GOT3 (cell line): ENCODE results near the gene CD300A.

ENCODE experiments used
- DNase-seq: peaks from one replicate; lab custom pipeline; 2025; ENCODE audit warnings: mixed read lengths; lab: John Stamatoyannopoulos, UW

Gene CD300A

GRCh38 chr17:74466111-74466827, at the start of gene CD300A:
CD300A (plus strand) TSS chr17:74466634; CDS start chr17:74466704, 70 bp downstream.
- no peak for DNase-seq

- DNase-seq = no peak
Observed at GRCh38 chr17:74417178-74418045, 49.0 kb upstream of the CD300A start.

- no peak for DNase-seq
Observed at GRCh38 chr17:74419928-74420411, 46.5 kb upstream of the CD300A start.

- DNase-seq = no peak
Observed at GRCh38 chr17:74424117-74424516, 42.3 kb upstream of the CD300A start.

GRCh38 chr17:74424657-74425056, 41.8 kb upstream of the CD300A start:
- DNase-seq = no peak

DNA sequence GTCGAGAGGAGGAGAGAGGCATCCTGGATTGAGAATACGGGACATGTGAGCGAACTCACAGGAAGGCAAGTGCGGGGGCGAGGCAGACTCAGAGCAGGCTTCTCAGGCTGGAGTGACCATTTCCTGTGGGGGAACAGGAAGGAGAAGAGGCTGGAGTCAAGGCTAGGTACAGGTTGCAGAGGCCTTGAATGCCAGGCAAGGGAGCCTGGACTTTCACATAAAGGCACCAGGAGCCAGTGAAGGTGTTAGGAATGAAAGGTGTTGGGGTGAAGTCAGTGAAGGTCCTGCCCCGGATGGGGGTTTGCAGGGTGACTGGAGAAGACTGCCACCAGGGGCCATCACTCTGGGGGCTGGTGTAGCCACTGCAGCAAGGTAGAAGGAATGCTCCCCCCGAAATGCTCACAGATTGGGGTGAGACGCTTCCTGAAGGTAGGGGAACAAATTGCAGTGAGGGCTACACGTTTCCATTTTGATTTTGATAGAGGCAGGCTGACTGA, 39.8 kb upstream of the CD300A start:
- DNase-seq = no peak

- DNase-seq = no peak
Observed at GRCh38 chr17:74427048-74427762, 39.2 kb upstream of the CD300A start.

DNA sequence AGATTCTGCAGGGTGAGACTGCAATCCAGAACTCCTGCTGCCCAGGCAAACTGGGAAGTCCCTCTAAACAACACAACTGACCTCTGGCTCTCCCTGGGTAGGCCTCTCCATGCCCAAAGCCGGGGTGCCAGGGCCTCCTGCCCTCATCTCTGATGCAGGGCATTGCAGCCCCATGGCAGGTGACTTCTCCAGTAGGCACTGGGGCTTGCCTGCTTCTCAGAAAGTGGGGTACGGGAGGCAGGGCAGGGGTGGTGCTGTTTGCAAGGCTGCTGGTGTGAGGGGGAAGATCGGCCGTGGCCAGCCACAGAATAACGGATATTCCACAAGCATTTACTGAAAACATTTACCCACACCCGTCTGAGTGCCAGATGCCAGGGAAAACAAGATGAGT, 38.7 kb upstream of the CD300A start:
- DNase-seq = no peak

DNA sequence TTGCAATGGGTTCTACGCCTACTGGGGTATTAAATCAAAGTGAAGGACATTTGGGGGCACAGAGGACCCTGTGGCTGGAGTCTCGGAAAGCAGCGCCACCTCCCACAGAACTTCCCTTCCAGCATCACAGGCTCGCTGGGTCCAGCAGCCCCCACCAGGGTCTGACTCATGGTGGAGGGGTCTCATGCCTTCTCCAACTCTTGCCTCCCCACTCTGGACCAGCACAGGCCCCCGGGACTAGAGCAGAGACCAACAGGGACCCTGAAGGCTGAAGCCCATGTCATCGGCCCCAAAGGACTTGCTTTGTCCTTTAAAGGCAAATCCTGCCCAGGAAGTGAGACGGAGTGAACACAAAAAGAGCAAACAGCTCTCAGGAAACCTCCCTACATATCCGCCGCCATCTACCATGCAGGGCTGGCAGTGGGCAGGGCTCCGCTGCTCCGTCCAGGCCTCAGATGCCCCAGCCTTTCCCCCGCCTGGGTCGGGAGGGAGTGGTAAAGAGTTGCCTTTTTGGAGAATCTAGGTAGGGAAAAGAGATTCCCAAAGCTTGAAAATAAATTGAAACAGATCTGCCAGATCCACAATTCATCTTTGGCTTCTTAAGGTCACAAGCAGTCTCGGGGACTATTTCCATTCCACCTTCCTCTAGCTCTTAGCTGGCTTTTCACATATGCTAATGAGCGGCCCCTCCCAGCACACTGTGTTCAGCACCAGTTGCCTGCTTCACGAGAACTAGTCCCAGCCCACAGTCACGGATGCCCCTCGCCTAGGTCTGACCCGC, 36.6 kb upstream of the CD300A start:
- DNase-seq = no peak

GRCh38 chr17:74430385-74430705, 36.1 kb upstream of the CD300A start:
- DNase-seq = no peak

DNA sequence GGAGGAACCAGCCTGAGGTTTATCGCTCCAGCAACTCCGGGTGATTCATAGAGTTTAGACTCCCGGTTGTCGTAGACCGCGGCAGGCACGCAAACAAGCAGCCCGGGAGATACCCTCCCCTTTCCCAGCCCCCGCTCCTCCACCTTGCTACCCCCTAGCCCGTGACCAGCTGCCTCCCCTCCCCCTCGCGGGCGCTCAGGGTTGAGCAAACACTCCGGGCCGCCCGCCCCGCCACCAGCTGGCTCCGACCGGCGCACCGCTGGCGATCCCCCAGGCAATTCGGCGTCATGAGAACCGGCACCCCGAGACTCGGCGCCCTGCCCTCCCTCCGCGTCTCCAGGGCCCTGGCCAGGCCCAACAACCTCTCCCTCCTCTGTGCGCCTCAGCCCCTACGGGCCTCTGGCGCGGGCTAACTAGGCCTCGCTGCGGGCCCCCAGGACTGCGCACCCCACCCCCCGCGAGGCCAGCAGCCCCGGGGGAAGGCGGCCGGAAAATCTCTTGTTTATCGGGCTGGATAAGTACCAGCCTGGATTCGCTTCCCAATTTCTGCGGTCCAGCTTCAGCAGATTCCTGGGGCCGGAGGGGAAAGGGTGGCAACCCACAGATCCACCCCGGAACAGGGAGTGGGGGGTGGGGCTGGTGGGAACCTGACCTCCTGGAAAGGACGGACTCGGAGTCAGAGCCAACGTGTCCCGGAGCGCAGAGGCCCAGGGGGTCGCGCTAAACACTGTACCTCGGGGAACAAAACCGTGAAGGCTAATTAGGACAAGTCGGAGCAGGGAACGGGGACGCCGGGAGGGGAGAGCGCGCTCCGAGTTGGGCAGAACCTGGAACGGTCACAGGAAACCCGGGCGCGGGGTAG, 35.5 kb upstream of the CD300A start:
- peak; percentile 38 for DNase-seq

DNA sequence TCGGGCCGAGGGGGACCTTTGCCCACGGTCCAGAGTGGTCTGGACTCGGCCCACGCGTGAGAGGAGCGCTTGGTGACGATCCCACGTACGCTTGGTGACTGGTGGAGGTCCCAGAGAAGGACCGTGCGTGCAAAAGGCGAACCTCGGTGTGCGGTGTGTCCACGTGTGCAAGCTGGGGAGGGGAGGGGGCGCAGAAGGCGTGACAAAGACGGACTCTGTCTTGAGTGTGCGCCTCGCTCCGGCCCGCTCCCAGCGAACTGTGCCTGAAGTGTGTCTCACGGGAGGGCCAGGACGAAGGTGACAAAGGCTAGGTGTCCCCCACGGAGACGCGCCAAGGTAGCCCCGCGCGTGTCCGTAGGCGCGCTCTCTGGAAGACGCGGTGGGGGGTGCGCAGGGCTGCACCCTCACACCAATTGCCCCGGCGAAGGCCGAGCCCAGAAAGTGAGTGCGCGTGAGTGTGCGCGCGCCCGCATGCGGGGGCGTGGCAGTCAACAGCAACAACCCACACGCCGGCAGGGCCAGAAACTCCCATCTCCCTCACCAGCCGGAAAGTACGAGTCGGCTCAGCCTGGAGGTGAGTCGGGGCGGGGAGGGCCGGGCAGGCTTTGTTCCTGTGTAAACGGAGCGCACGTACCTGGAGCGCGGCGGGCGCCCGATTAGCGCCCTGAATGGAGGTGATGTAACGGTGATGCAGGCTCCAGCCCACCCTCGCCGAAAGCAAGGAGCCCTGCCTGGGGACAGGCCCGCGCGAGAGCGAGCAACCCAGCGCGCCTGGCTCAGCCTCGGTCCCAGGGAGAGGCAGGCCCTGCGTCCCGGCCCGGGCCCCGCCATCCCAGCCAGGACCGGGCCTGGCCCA, 34.6 kb upstream of the CD300A start, which contains the start of gene GPRC5C:
Gene GPRC5C, plus strand, starts transcription at position 521 of the 856 bp plus-strand sequence. CDS start 7,689 bp downstream, outside the sequence.
- no peak for DNase-seq

DNA sequence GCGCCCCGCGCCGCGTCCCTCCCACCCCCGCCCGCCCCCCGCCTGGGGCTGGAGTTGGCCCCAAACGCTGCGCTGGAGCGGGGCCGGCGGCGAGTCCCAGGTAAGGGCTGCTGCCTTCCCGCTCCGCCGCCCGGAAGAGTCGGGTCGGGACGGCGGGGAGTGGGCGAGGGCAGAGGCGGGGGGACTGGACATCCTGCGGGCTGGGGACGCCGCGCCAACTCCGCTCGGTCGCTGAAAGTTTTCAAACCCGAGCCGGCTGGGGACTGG, 34.1 kb upstream of the CD300A start:
- DNase-seq = no peak

- DNase-seq = no peak
Observed at GRCh38 chr17:74432766-74433391, 33.6 kb upstream of the CD300A start.

- DNase-seq = no peak
Observed at GRCh38 chr17:74433421-74434121, 32.9 kb upstream of the CD300A start.

DNA sequence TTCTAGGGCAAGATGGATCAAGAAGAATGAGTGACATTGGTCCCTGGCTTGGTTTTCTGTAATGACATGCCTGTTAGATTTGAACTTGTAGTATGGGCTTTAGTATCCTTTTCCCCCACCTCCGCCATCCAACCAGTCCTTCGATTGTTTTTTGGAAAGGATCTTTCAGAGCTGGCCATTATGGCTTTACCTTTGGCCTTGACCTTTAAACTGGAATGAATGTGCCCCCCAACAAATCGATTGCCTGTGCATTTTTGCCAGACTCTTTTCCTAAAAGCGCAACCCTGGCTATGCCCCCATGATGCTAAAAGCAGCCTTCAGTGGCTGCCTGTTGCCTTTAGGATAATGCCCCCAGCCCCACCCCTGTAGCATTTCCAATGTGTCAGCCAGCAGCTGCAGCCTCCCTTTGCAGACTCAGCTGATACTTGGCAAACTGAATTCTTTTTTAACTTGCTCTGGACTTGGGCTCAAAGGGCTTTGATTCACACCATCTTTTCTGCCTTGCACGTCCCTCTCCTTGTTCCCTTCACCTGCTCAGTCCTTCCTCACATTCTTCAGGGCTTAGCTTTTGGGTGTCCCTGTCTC, 30.6 kb upstream of the CD300A start:
- DNase-seq = no peak

DNA sequence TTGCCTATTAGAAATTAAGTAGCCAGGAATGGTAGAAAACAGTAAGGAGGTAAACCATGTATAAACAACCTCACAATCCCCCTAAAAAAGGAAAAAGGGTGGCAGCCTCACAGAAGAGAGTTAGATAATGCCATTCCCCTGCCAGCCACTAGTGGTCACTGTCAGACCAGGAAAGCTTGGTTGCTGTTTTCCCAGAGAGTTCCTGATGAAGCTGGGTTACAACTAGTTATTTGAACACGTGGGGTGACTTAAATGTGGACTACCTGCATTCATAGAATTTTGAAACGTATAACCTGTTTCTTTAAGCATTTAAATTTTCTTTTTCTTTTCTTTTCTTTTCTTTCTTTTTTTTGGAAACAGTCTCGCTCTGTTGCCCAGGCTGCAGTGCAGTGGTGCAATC, 28.7 kb upstream of the CD300A start:
- DNase-seq = no peak
